Keratinocyte (primary cell): ENCODE measurements around the gene CDCA4. TPM values are rescaled to one million over a fixed set of nuclear protein-coding genes. Genes with fewer than 3 reads are reported as not detected.

ENCODE experiments used
- DNase-seq: peaks from one replicate; pipeline ENCODE4 v3.0.0-alpha.2; 2011; ENCODE audit warnings: low read depth, missing footprints, low spot score
- FAIRE-seq: peaks from 2 replicates; lab custom pipeline; 2011; peaks lifted over from hg19 to GRCh38; lab: Jason Lieb, UNC
- H2AFZ ChIP-seq: 2 replicates; pipeline ENCODE4 v1.6.0; 2012; ENCODE audit warnings: low read length, control low read depth, inconsistent platforms; ENCODE audit not compliant: control insufficient read depth
- H3K27ac ChIP-seq: 2 replicates; pipeline ENCODE4 v1.5.1; 2011; ENCODE audit warnings: low read length; ENCODE audit not compliant: control insufficient read depth, insufficient read depth
- H3K27me3 ChIP-seq: 3 replicates; pipeline ENCODE4 v1.6.0; 2011; ENCODE audit warnings: low read length; ENCODE audit not compliant: control insufficient read depth, insufficient read depth; ENCODE audit errors: extremely low read depth
- H3K36me3 ChIP-seq, 2 experiments: 2 replicates in 1 of 2; 3 replicates in 1 of 2; pipeline ENCODE4 v1.5.1; 2011; ENCODE audit warnings: low read length in 2 of 2, mild to moderate bottlenecking in 1 of 2; ENCODE audit not compliant: control insufficient read depth in 2 of 2, insufficient read depth in 2 of 2; ENCODE audit errors: extremely low read depth in 1 of 2
- H3K4me1 ChIP-seq: 3 replicates; pipeline ENCODE4 v1.5.1; 2011; ENCODE audit warnings: low read length; ENCODE audit not compliant: control insufficient read depth, insufficient read depth; ENCODE audit errors: extremely low read depth
- H3K4me2 ChIP-seq: 3 replicates; pipeline ENCODE4 v1.6.0; 2011; ENCODE audit warnings: low read depth, low read length; ENCODE audit not compliant: control insufficient read depth, insufficient read depth; ENCODE audit errors: extremely low read depth
- H3K4me3 ChIP-seq, 3 experiments: fragments of 200-600 bp in 1 of 3; sonication (generic) in 1 of 3; 2 replicates in 2 of 3; 3 replicates in 1 of 3; pipeline ENCODE4 v1.5.1; 2011 to 2016; ENCODE audit warnings: low read length in 3 of 3, mild to moderate bottlenecking in 3 of 3, control low read depth in 2 of 3, inconsistent platforms in 1 of 3, low read depth in 1 of 3, mixed read lengths in 1 of 3, mixed run types in 1 of 3, moderate library complexity in 1 of 3; ENCODE audit not compliant: control insufficient read depth in 2 of 3, insufficient read depth in 2 of 3; ENCODE audit errors: extremely low read depth in 1 of 3
- H3K79me2 ChIP-seq: 2 replicates; pipeline ENCODE4 v1.6.0; 2012; ENCODE audit warnings: low read length; ENCODE audit not compliant: control insufficient read depth, insufficient read depth
- H3K9ac ChIP-seq: 3 replicates; pipeline ENCODE4 v1.6.0; 2011; ENCODE audit warnings: low read length; ENCODE audit not compliant: control insufficient read depth, insufficient read depth; ENCODE audit errors: extremely low read depth
- H3K9me1 ChIP-seq: 3 replicates; pipeline ENCODE4 v1.6.0; 2011; ENCODE audit warnings: low read length; ENCODE audit not compliant: control insufficient read depth, insufficient read depth; ENCODE audit errors: extremely low read depth
- H3K9me3 ChIP-seq: 2 replicates; pipeline ENCODE4 v1.5.1; 2012; ENCODE audit warnings: low read depth, low read length; ENCODE audit not compliant: control insufficient read depth
- H4K20me1 ChIP-seq: 3 replicates; pipeline ENCODE4 v1.6.0; 2011; ENCODE audit warnings: low read length; ENCODE audit not compliant: control insufficient read depth, insufficient read depth; ENCODE audit errors: extremely low read depth
- CTCF ChIP-seq, 3 experiments: IDR thresholded peaks in 1 of 3; conservative IDR thresholded peaks in 1 of 3; optimal IDR thresholded peaks in 1 of 3; 2 replicates in 2 of 3; 3 replicates in 1 of 3; pipeline versions ENCODE3 to v1.5.1; 2011; ENCODE audit warnings: low read length in 3 of 3, mild to moderate bottlenecking in 3 of 3, moderate library complexity in 2 of 3, control low read depth in 1 of 3, inconsistent platforms in 1 of 3; ENCODE audit not compliant: insufficient read depth in 2 of 3; ENCODE audit errors: extremely low read depth in 1 of 3
- EZH2 ChIP-seq: IDR thresholded peaks from one replicate; pipeline ENCODE4 v1.6.1; 2012; ENCODE audit warnings: inconsistent platforms, mild to moderate bottlenecking, low read length, moderate library complexity
- dilution Hi-C: fragments of 300-500 bp; cut with MboI; formaldehyde crosslinking; loops from one replicate; pipeline ENCODE4 v1.7.0; 2020; ENCODE audit warnings: low sequenced_read_pairs; ENCODE audit not compliant: extremely low pct_ligation_motif_present
- polyA plus RNA-seq, 5 experiments: library from polyadenylated mRNA; depleted of rRNA in 3 of 5; stranded (reverse) in 3 of 5; stranded (forward) in 1 of 5; unstranded in 1 of 5; fragments of >200 nt; gene quantifications; 1 replicate in 1 of 5; 2 replicates in 3 of 5; 3 replicates in 1 of 5; pipeline versions ENCODE4 v1.2.1 to v1.2.3, GENCODE V29; 2011 to 2012; ENCODE audit warnings: missing spikeins in 2 of 5, low read depth in 1 of 5, low replicate concordance in 1 of 5

The CDCA4 gene
- polyA plus RNA-seq, 1 donor (not counting 4 experiments of a cell fraction or from before 2014, with no cell fraction given), result 35.7 TPM

- Histone ChIP-seq H3K9ac (no peak overlapping the region), H3K36me3 (peaks cover 0 to 9% of the 10 kb centered on the region in 2 experiments), H3K9me3 (no peaks in the 10 kb centered on the region), H2AFZ (no peak overlapping the region), H3K9me1 (no peaks in the 10 kb centered on the region), H3K4me3 (no peak overlapping the region), H4K20me1 (no peaks in the 10 kb centered on the region), H3K27me3 (no peaks in the 10 kb centered on the region), H3K27ac (no peak overlapping the region), H3K79me2 (no peaks in the 10 kb centered on the region), H3K4me2 (no peak overlapping the region), H3K4me1 (no peaks in the 10 kb centered on the region)
- TF ChIP-seq EZH2 (no peak), CTCF (optimal IDR thresholded peaks at IDR 0.05 in 1 of 3, IDR thresholded peaks at IDR 0.05 in 1 of 3, conservative IDR thresholded peaks at IDR 0.05 in 1 of 3; ENCODE audit: extremely low read depth in 1 of 3, insufficient read depth in 2 of 3, low read length in 3 of 3) (no peak)
- DNase-seq (no peak), FAIRE-seq (no peak)
- dilution Hi-C loops, result no loop called here
These were observed 39.2 kb upstream of the CDCA4 start for GRCh38 chr14:105059925-105060565.

GRCh38 chr14:105059035-105059924 lies 38.4 kb upstream of the CDCA4 start:
- H3K9ac ChIP-seq, result no peak overlapping the region
- H3K27me3 ChIP-seq, result no peaks in the 10 kb centered on the region
- H3K4me2 ChIP-seq, result no peak overlapping the region
- H3K27ac ChIP-seq, result no peak overlapping the region
- TF ChIP-seq EZH2, result no peak
- peak in 1 of 3 experiments; percentile 2 for TF ChIP-seq CTCF (optimal IDR thresholded peaks at IDR 0.05 in 1 of 3, IDR thresholded peaks at IDR 0.05 in 1 of 3, conservative IDR thresholded peaks at IDR 0.05 in 1 of 3; ENCODE audit: extremely low read depth in 1 of 3, insufficient read depth in 2 of 3, low read length in 3 of 3)
- H3K79me2 ChIP-seq, result no peaks in the 10 kb centered on the region
- DNase-seq, result no peak
- no peaks in the 10 kb centered on the region for H3K4me1 ChIP-seq
- no peak overlapping the region for H3K4me3 ChIP-seq
- H2AFZ ChIP-seq, result no peak overlapping the region
- H3K36me3 ChIP-seq, result peaks cover 0 to 9% of the 10 kb centered on the region in 2 experiments
- dilution Hi-C loops, result no loop called here
- no peaks in the 10 kb centered on the region for H3K9me3 ChIP-seq
- no peaks in the 10 kb centered on the region for H3K9me1 ChIP-seq
- FAIRE-seq, result no peak
- no peaks in the 10 kb centered on the region for H4K20me1 ChIP-seq
